Measurements from ENCODE around the gene CCNE1.

CCNE1 gene

GRCh38 chr19:29777781-29778309 is 33.9 kb upstream of the CCNE1 start:
- no peak for TF ChIP-seq FOXP2 (optimal IDR thresholded peaks at IDR 0.05; ENCODE audit: borderline replicate concordance, extremely low read depth, extremely low read length, insufficient read depth)
- no peak for TF ChIP-seq SIN3A (IDR thresholded peaks at IDR 0.05; ENCODE audit: borderline replicate concordance, insufficient read depth, low read length)
- TF ChIP-seq POLR2AphosphoS5 (IDR thresholded peaks at IDR 0.05; ENCODE audit: low read depth, low read length), result no peak
- no peak for TF ChIP-seq TAF1 (IDR thresholded peaks at IDR 0.05; ENCODE audit: borderline replicate concordance, insufficient read depth, low read length)
- no peak for TF ChIP-seq REST (IDR thresholded peaks at IDR 0.05; ENCODE audit: insufficient read depth in 1 of 2, low read depth in 2 of 2, low read length in 2 of 2)

- no peak for TF ChIP-seq TAF1 (IDR thresholded peaks at IDR 0.05; ENCODE audit: borderline replicate concordance, insufficient read depth, low read length)
- no peak for TF ChIP-seq REST (IDR thresholded peaks at IDR 0.05; ENCODE audit: insufficient read depth in 1 of 2, low read depth in 2 of 2, low read length in 2 of 2)
- TF ChIP-seq POLR2AphosphoS5 (IDR thresholded peaks at IDR 0.05; ENCODE audit: low read depth, low read length), result no peak
- no peak for TF ChIP-seq FOXP2 (optimal IDR thresholded peaks at IDR 0.05; ENCODE audit: borderline replicate concordance, extremely low read depth, extremely low read length, insufficient read depth)
- TF ChIP-seq SIN3A (IDR thresholded peaks at IDR 0.05; ENCODE audit: borderline replicate concordance, insufficient read depth, low read length), result no peak
Measured at GRCh38 chr19:29779921-29780320, 31.9 kb upstream of the CCNE1 start.

GRCh38 chr19:29781386-29782259 is 30.2 kb upstream of the CCNE1 start:
- no peak for TF ChIP-seq FOXP2 (optimal IDR thresholded peaks at IDR 0.05; ENCODE audit: borderline replicate concordance, extremely low read depth, extremely low read length, insufficient read depth)

- no peak for TF ChIP-seq SIN3A (IDR thresholded peaks at IDR 0.05; ENCODE audit: borderline replicate concordance, insufficient read depth, low read length)
- TF ChIP-seq POLR2AphosphoS5 (IDR thresholded peaks at IDR 0.05; ENCODE audit: low read depth, low read length), result no peak
- no peak for TF ChIP-seq REST (IDR thresholded peaks at IDR 0.05; ENCODE audit: insufficient read depth in 1 of 2, low read depth in 2 of 2, low read length in 2 of 2)
- no peak for TF ChIP-seq TAF1 (IDR thresholded peaks at IDR 0.05; ENCODE audit: borderline replicate concordance, insufficient read depth, low read length)
- no peak for TF ChIP-seq FOXP2 (optimal IDR thresholded peaks at IDR 0.05; ENCODE audit: borderline replicate concordance, extremely low read depth, extremely low read length, insufficient read depth)
Measured at GRCh38 chr19:29782260-29782580, 29.6 kb upstream of the CCNE1 start.

- TF ChIP-seq TAF1 (IDR thresholded peaks at IDR 0.05; ENCODE audit: borderline replicate concordance, insufficient read depth, low read length), result no peak
- TF ChIP-seq REST (IDR thresholded peaks at IDR 0.05; ENCODE audit: insufficient read depth in 1 of 2, low read depth in 2 of 2, low read length in 2 of 2), result no peak
- TF ChIP-seq POLR2AphosphoS5 (IDR thresholded peaks at IDR 0.05; ENCODE audit: low read depth, low read length), result no peak
- TF ChIP-seq FOXP2 (optimal IDR thresholded peaks at IDR 0.05; ENCODE audit: borderline replicate concordance, extremely low read depth, extremely low read length, insufficient read depth), result no peak
- TF ChIP-seq SIN3A (IDR thresholded peaks at IDR 0.05; ENCODE audit: borderline replicate concordance, insufficient read depth, low read length), result no peak
Measured at GRCh38 chr19:29783627-29784190, 28.1 kb upstream of the CCNE1 start.

All from PFSK-1 (cell line).